H1 (cell line): Measurements from ENCODE around the gene OR4P4. TPM values are rescaled to one million over a fixed set of nuclear protein-coding genes. Genes with fewer than 3 reads are reported as not detected.

ENCODE experiments used
- CTCF ChIA-PET: fragments of 300-600 bp; sonication (Branson Sonifier 250); formaldehyde crosslinking; loops from one replicate; lab custom pipeline; 2021; ENCODE audit not compliant: partially characterized antibody; lab: Charles Lee
- POLR2A ChIA-PET: fragments of 300-600 bp; sonication (Branson Sonifier 250); formaldehyde crosslinking; loops from one replicate; lab custom pipeline; 2021; ENCODE audit warnings: inconsistent platforms; ENCODE audit not compliant: partially characterized antibody; lab: Charles Lee
- DNase-seq, 2 experiments: peaks; one replicate each; pipeline versions ENCODE4 v3.0.0 to v3.0.0-alpha.2; 2010 to 2022; ENCODE audit warnings: low spot score in 2 of 2, low read depth in 1 of 2, mixed read lengths in 1 of 2
- FAIRE-seq: peaks from 2 replicates; lab custom pipeline; 2011; peaks lifted over from hg19 to GRCh38; lab: Jason Lieb, UNC
- H2AFZ ChIP-seq: 2 replicates; pipeline ENCODE4 v1.8.1; 2012; ENCODE audit warnings: low read length, inconsistent platforms
- H2AK5ac ChIP-seq: 2 replicates; pipeline ENCODE4 v1.6.1; 2013; ENCODE audit warnings: low read depth, low read length
- H2BK120ac ChIP-seq: replicated peaks from 2 replicates; pipeline ENCODE3; 2013; ENCODE audit warnings: low read depth, low read length, inconsistent platforms
- H2BK12ac ChIP-seq: 2 replicates; pipeline ENCODE4 v1.6.1; 2013; ENCODE audit warnings: low read depth, low read length
- H2BK15ac ChIP-seq: 2 replicates; pipeline ENCODE4 v1.6.1; 2013; ENCODE audit warnings: low read length
- H2BK20ac ChIP-seq: 2 replicates; pipeline ENCODE4 v1.6.1; 2013; ENCODE audit warnings: low read length
- H2BK5ac ChIP-seq: 2 replicates; pipeline ENCODE4 v1.6.1; 2013; ENCODE audit warnings: low read depth, low read length
- H3K14ac ChIP-seq: 2 replicates; pipeline ENCODE4 v1.6.1; 2013; ENCODE audit warnings: inconsistent platforms; ENCODE audit not compliant: insufficient read length
- H3K18ac ChIP-seq: 2 replicates; pipeline ENCODE4 v1.6.1; 2013; ENCODE audit warnings: low read length; ENCODE audit errors: extremely low read depth
- H3K23ac ChIP-seq: 2 replicates; pipeline ENCODE4 v1.6.1; 2013; ENCODE audit warnings: inconsistent platforms; ENCODE audit not compliant: insufficient read length
- H3K23me2 ChIP-seq: 2 replicates; pipeline ENCODE4 v1.6.1; 2013; ENCODE audit warnings: low read depth, low read length
- H3K27ac ChIP-seq: 2 replicates; pipeline ENCODE4 v1.6.1; 2011; ENCODE audit warnings: low read depth, low read length, inconsistent platforms
- H3K27me3 ChIP-seq, 4 experiments: replicated peaks in 1 of 4; 1 replicate in 1 of 4; 2 replicates in 3 of 4; pipeline versions ENCODE4 v1.6.1 to v1.8.1; 2011 to 2013; ENCODE audit warnings: low read length in 3 of 4, mild to moderate bottlenecking in 3 of 4, inconsistent platforms in 2 of 4, mixed read lengths in 2 of 4, moderate library complexity in 1 of 4; ENCODE audit not compliant: control insufficient read depth in 3 of 4, insufficient read depth in 3 of 4; ENCODE audit errors: extremely low read depth in 1 of 4
- H3K36me3 ChIP-seq, 4 experiments: 2 replicates each; pipeline versions ENCODE4 v1.6.1 to v1.8.1; 2011 to 2013; ENCODE audit warnings: mild to moderate bottlenecking in 4 of 4, low read length in 3 of 4, moderate library complexity in 2 of 4, control low read depth in 1 of 4, inconsistent platforms in 1 of 4; ENCODE audit not compliant: insufficient read depth in 4 of 4, control insufficient read depth in 2 of 4
- H3K4ac ChIP-seq: replicated peaks from 2 replicates; pipeline ENCODE3; 2013; ENCODE audit warnings: low read length, low read depth, mixed read lengths, inconsistent platforms; ENCODE audit not compliant: insufficient read length
- H3K4me1 ChIP-seq, 4 experiments: replicated peaks in 1 of 4; 1 replicate in 1 of 4; 2 replicates in 3 of 4; pipeline versions ENCODE4 v1.6.1 to v1.8.1; 2011 to 2013; ENCODE audit warnings: low read length in 3 of 4, inconsistent platforms in 2 of 4, mixed read lengths in 1 of 4; ENCODE audit not compliant: insufficient read depth in 4 of 4, control insufficient read depth in 3 of 4
- H3K4me2 ChIP-seq, 2 experiments: 2 replicates each; pipeline versions ENCODE4 v1.6.1 to v1.8.1; 2011 to 2013; ENCODE audit warnings: low read depth in 2 of 2, low read length in 2 of 2, control low read depth in 1 of 2, inconsistent platforms in 1 of 2, mild to moderate bottlenecking in 1 of 2; ENCODE audit not compliant: insufficient read depth in 1 of 2
- H3K4me3 ChIP-seq, 4 experiments: fragments of 200-600, 300-600 bp in 1 of 4; sonication (generic), shearing (Covaris generic), sonication (Bioruptor Twin) in 1 of 4; 2 replicates each; pipeline versions ENCODE4 v1.5.1 to v1.8.1; 2011 to 2016; ENCODE audit warnings: low read length in 4 of 4, low read depth in 3 of 4, control low read depth in 2 of 4, inconsistent platforms in 2 of 4, mild to moderate bottlenecking in 2 of 4, mixed read lengths in 1 of 4, moderate library complexity in 1 of 4; ENCODE audit not compliant: insufficient read depth in 2 of 4; ENCODE audit errors: extremely low read depth in 1 of 4
- H3K56ac ChIP-seq: replicated peaks from 2 replicates; pipeline ENCODE3; 2013; ENCODE audit warnings: low read depth, mild to moderate bottlenecking, mixed read lengths, low read length, inconsistent platforms; ENCODE audit not compliant: insufficient read length
- H3K79me1 ChIP-seq: 2 replicates; pipeline ENCODE4 v1.6.1; 2013; ENCODE audit warnings: low read depth, low read length, control low read depth
- H3K79me2 ChIP-seq, 2 experiments: 2 replicates each; pipeline versions ENCODE4 v1.6.1 to v1.8.1; 2012 to 2013; ENCODE audit warnings: low read length in 2 of 2, mild to moderate bottlenecking in 2 of 2, inconsistent platforms in 1 of 2; ENCODE audit not compliant: insufficient read depth in 2 of 2, control insufficient read depth in 1 of 2
- H3K9ac ChIP-seq, 4 experiments: replicated peaks in 1 of 4; 1 replicate in 1 of 4; 2 replicates in 3 of 4; pipeline versions ENCODE4 v1.6.1 to v1.8.1; 2011 to 2013; ENCODE audit warnings: low read depth in 3 of 4, low read length in 3 of 4, control low read depth in 2 of 4, mild to moderate bottlenecking in 2 of 4, moderate library complexity in 2 of 4, inconsistent platforms in 1 of 4; ENCODE audit errors: extremely low read depth in 1 of 4
- H3K9me3 ChIP-seq, 2 experiments: 2 replicates each; pipeline versions ENCODE4 v1.6.1 to v1.8.1; 2012 to 2013; ENCODE audit warnings: mild to moderate bottlenecking in 2 of 2, moderate library complexity in 2 of 2, control low read depth in 1 of 2, inconsistent platforms in 1 of 2, low read depth in 1 of 2, low read length in 1 of 2, mixed read lengths in 1 of 2; ENCODE audit not compliant: insufficient read depth in 2 of 2
- H4K20me1 ChIP-seq, 2 experiments: replicated peaks in 1 of 2; 2 replicates each; pipeline versions ENCODE3 to v1.8.1; 2011 to 2013; ENCODE audit warnings: inconsistent platforms in 2 of 2, low read length in 2 of 2, mild to moderate bottlenecking in 1 of 2; ENCODE audit not compliant: insufficient read depth in 2 of 2, control insufficient read depth in 1 of 2
- H4K5ac ChIP-seq: 2 replicates; pipeline ENCODE4 v1.6.1; 2013; ENCODE audit warnings: low read length, low read depth, mixed read lengths, inconsistent platforms; ENCODE audit not compliant: insufficient read length
- H4K8ac ChIP-seq: 2 replicates; pipeline ENCODE4 v1.8.0; 2013; ENCODE audit warnings: mild to moderate bottlenecking, moderate library complexity, low read length, inconsistent platforms; ENCODE audit not compliant: insufficient read depth; ENCODE audit errors: extremely low read depth
- H4K91ac ChIP-seq: replicated peaks from 2 replicates; pipeline ENCODE3; 2013; ENCODE audit warnings: low read length, mixed read lengths, inconsistent platforms; ENCODE audit not compliant: insufficient read length
- ATF2 ChIP-seq: IDR thresholded peaks from 2 replicates; pipeline ENCODE4 v1.6.1; 2012; ENCODE audit warnings: low read length, inconsistent platforms
- JUND ChIP-seq: IDR thresholded peaks from 2 replicates; pipeline ENCODE4 v1.6.1; 2011; ENCODE audit warnings: mild to moderate bottlenecking, improper control_type of control experiment, low read length
- KDM1A ChIP-seq: fragments of 200-600, 300-600 bp; sonication (generic); IDR thresholded peaks from 2 replicates; pipeline ENCODE4 v1.7.1; 2016; ENCODE audit warnings: mild to moderate bottlenecking, low read length, borderline replicate concordance
- PHF8 ChIP-seq: fragments of 200-600 bp; sonication (generic); conservative IDR thresholded peaks from 2 replicates; pipeline ENCODE4 v1.7.1; 2012; ENCODE audit warnings: low read depth, mild to moderate bottlenecking, inconsistent platforms, low read length, moderate library complexity
- POLR2A ChIP-seq, 2 experiments: IDR thresholded peaks; 1 replicate in 1 of 2; 2 replicates in 1 of 2; pipeline ENCODE4 v1.6.1; 2011; ENCODE audit warnings: low read depth in 2 of 2, low read length in 2 of 2, mild to moderate bottlenecking in 2 of 2; ENCODE audit errors: control extremely low read depth in 1 of 2
- RAD21 ChIP-seq, 2 experiments: IDR thresholded peaks in 1 of 2; conservative IDR thresholded peaks in 1 of 2; 2 replicates each; pipeline ENCODE4 v1.6.1; 2011; ENCODE audit warnings: low read depth in 2 of 2, low read length in 2 of 2, improper control_type of control experiment in 1 of 2, inconsistent platforms in 1 of 2, mild to moderate bottlenecking in 1 of 2, moderate library complexity in 1 of 2
- SP2 ChIP-seq: IDR thresholded peaks from 2 replicates; pipeline ENCODE4 v1.6.1; 2012; ENCODE audit warnings: mild to moderate bottlenecking, low read length, inconsistent platforms
- SP4 ChIP-seq: IDR thresholded peaks from 2 replicates; pipeline ENCODE4 v1.6.1; 2012; ENCODE audit warnings: low read length, inconsistent platforms
- SUZ12 ChIP-seq: fragments of 200-600 bp; sonication (generic); IDR thresholded peaks from 2 replicates; pipeline ENCODE4 v1.6.1; 2012; ENCODE audit warnings: mild to moderate bottlenecking, inconsistent platforms, low read length, moderate library complexity, mixed read lengths
- TAF1 ChIP-seq: IDR thresholded peaks from 2 replicates; pipeline ENCODE4 v1.6.1; 2011; ENCODE audit warnings: mild to moderate bottlenecking, low read depth, low read length
- TEAD4 ChIP-seq: IDR thresholded peaks from 2 replicates; pipeline ENCODE4 v1.6.1; 2012; ENCODE audit warnings: low read depth, low read length, inconsistent platforms, mixed read lengths
- WGBS, 2 experiments: shearing (Covaris generic) in 1 of 2; methylation state at CpG; one replicate each; pipeline versions ENCODE4 v1.1.6 to v1.1.7; 2013 to 2015; ENCODE audit warnings: low lambda C conversion rate in 2 of 2, mixed read lengths in 2 of 2, inconsistent platforms in 1 of 2, low coverage in 1 of 2, missing lambda C conversion rate in 1 of 2; ENCODE audit not compliant: insufficient replicate concordance in 2 of 2, insufficient coverage in 1 of 2, insufficient read length in 1 of 2; ENCODE audit errors: extremely low coverage in 1 of 2, missing lambda C conversion rate in 1 of 2; 5-methylcytosine and 5-hydroxymethylcytosine counted together
- long read RNA-seq, 2 experiments: library from RNA in 1 of 2; library from capped mRNA in 1 of 2; stranded (forward); transcript quantifications; one replicate each; pipeline ENCODE4 v2.0.0, GENCODE V29; 2021; ENCODE audit warnings: inconsistent platforms in 1 of 2
- polyA minus RNA-seq, 3 experiments: library from RNA; depleted of rRNA, polyadenylated mRNA; stranded (reverse); fragments of >200 nt; gene quantifications; 1 replicate in 2 of 3; 2 replicates in 1 of 3; pipeline ENCODE4 v1.2.3, GENCODE V29; 2011
- polyA plus RNA-seq, 7 experiments: library from polyadenylated mRNA; depleted of rRNA in 3 of 7; stranded (reverse) in 5 of 7; unstranded in 2 of 7; fragments of >200 nt in 5 of 7; fragments of 200-250 nt in 2 of 7; gene quantifications; 1 replicate in 5 of 7; 2 replicates in 1 of 7; 4 replicates in 1 of 7; pipeline versions ENCODE4 v1.2.1 to v1.2.3, GENCODE V29; 2011 to 2013; ENCODE audit warnings: missing spikeins in 2 of 7, mixed read lengths in 2 of 7
- total RNA-seq: library from RNA; stranded (reverse); fragmentation: NEBNext Ultra II Directional; extraction: Animal tissue kit (Norgen Biotek cat#: 25700); gene quantifications from 2 replicates; pipeline ENCODE4 v1.2.1, GENCODE V29; 2021

Gene OR4P4
- total RNA-seq (not detected in 2 replicates), polyA plus RNA-seq (2011; rRNA removed) (not detected in 2 replicates), polyA minus RNA-seq (2011; rRNA and poly(A)+ RNA removed) (not detected in 2 replicates)
- polyA plus RNA-seq (2011; cell fraction: cytosol; rRNA removed): not detected
- polyA plus RNA-seq (2011; cell fraction: nucleus; rRNA removed): not detected
- polyA plus RNA-seq (2012, experiment 1 of 2): not detected in 4 replicates
- polyA plus RNA-seq (2012, experiment 2 of 2): not detected
- not detected for polyA plus RNA-seq (2013, experiment 1 of 2)
- not detected for polyA plus RNA-seq (2013, experiment 2 of 2)
- polyA minus RNA-seq (2011; cell fraction: cytosol; rRNA and poly(A)+ RNA removed): not detected
- polyA minus RNA-seq (2011; cell fraction: nucleus; rRNA and poly(A)+ RNA removed): not detected
- long read RNA-seq, experiment 1: 0 reads
- long read RNA-seq, experiment 2: 0 reads

GRCh38 chr11:55634813-55635212, at the start of gene OR4P4:
TSS of gene OR4P4 (plus strand) at chr11:55635113.
- Histone ChIP-seq H3K27ac (no peak within 1 kb of the TSS), H4K91ac (no peak within 1 kb of the TSS), H2AFZ (no peak within 1 kb of the TSS), H3K23ac (no peak within 1 kb of the TSS), H4K8ac (no peak within 1 kb of the TSS), H3K4me3 (no peak within 1 kb of the TSS), H3K9ac (no peak within 1 kb of the TSS), H3K23me2 (no peaks in the 10 kb centered on the region), H2BK20ac (no peak within 1 kb of the TSS), H4K5ac (no peak within 1 kb of the TSS), H3K14ac (no peak within 1 kb of the TSS), H2BK15ac (no peak within 1 kb of the TSS), H3K79me1 (no peaks in the 10 kb centered on the region), H2AK5ac (no peak within 1 kb of the TSS), H3K36me3 (no peaks in the 10 kb centered on the region), H2BK12ac (no peak within 1 kb of the TSS), H3K79me2 (no peaks in the 10 kb centered on the region), H3K4me1 (no peaks in the 10 kb centered on the region), H3K18ac (no peak within 1 kb of the TSS), H2BK5ac (no peak within 1 kb of the TSS), H3K4me2 (no peak within 1 kb of the TSS), H3K9me3 (peaks cover 14 to 22% of the 10 kb centered on the region in 2 experiments), H4K20me1 (no peaks in the 10 kb centered on the region), H2BK120ac (no peak within 1 kb of the TSS), H3K27me3 (no peaks in the 10 kb centered on the region), H3K4ac (no peak within 1 kb of the TSS), H3K56ac (no peak within 1 kb of the TSS)
- CTCF ChIA-PET: no interaction called here
- FAIRE-seq (no peak), DNase-seq (no peak)
- POLR2A ChIA-PET: no interaction called here
- 67% methylated on average over 3 of the region's 3 CpGs; no CpG with 5 or more reads in 1 of the 2 experiments for WGBS, 2 experiments
- TF ChIP-seq SP2 (no peak), SP4 (no peak), KDM1A (no peak), RAD21 (IDR thresholded peaks at IDR 0.05 in 1 of 2, conservative IDR thresholded peaks at IDR 0.05 in 1 of 2; ENCODE audit: low read depth in 2 of 2, low read length in 2 of 2) (no peak), SUZ12 (no peak), TAF1 (no peak), POLR2A (IDR thresholded peaks at IDR 0.05; ENCODE audit: control extremely low read depth in 1 of 2, low read depth in 2 of 2, low read length in 2 of 2) (no peak), TEAD4 (no peak), PHF8 (no peak), ATF2 (no peak), JUND (no peak)
